ENCODE data around the gene TMEM59.

The TMEM59 gene

GRCh38 chr1:54027848-54028247, 25.2 kb downstream of the TMEM59 start:
- no peak for TF ChIP-seq CREB1 (IDR thresholded peaks at IDR 0.05; ENCODE audit: low read depth)
- no peak for TF ChIP-seq YY1 (IDR thresholded peaks at IDR 0.05; ENCODE audit: low read depth)
- no peak for TF ChIP-seq NFIC (IDR thresholded peaks at IDR 0.05)
- no peak for TF ChIP-seq RAD21 (IDR thresholded peaks at IDR 0.05; ENCODE audit: low read depth)
- no peak for TF ChIP-seq EP300 (IDR thresholded peaks at IDR 0.05; ENCODE audit: borderline replicate concordance)
- no peak for TF ChIP-seq TEAD4 (IDR thresholded peaks at IDR 0.05)
- no peak for TF ChIP-seq TAF1 (IDR thresholded peaks at IDR 0.05; ENCODE audit: low read depth)
- no peak for TF ChIP-seq EGR1 (IDR thresholded peaks at IDR 0.05)
- no peak for TF ChIP-seq CEBPB (IDR thresholded peaks at IDR 0.05)
- TF ChIP-seq TCF12 (IDR thresholded peaks at IDR 0.05; ENCODE audit: low read depth) = no peak
- no peak for TF ChIP-seq MAX (IDR thresholded peaks at IDR 0.05)
- TF ChIP-seq FOXM1 (IDR thresholded peaks at IDR 0.05; ENCODE audit: borderline replicate concordance, low read depth) = no peak
- no peak for TF ChIP-seq ZBTB7A (IDR thresholded peaks at IDR 0.05; ENCODE audit: low read depth)
- TF ChIP-seq REST (IDR thresholded peaks at IDR 0.05; ENCODE audit: low read depth) = no peak
- TF ChIP-seq USF1 (IDR thresholded peaks at IDR 0.05) = no peak

- no peak for TF ChIP-seq USF1 (IDR thresholded peaks at IDR 0.05)
- TF ChIP-seq REST (IDR thresholded peaks at IDR 0.05; ENCODE audit: low read depth) = no peak
Measured at GRCh38 chr1:54024358-54024757, 28.6 kb downstream of the TMEM59 start.

GRCh38 chr1:54018635-54019034, 34.4 kb downstream of the TMEM59 start:
- TF ChIP-seq TAF1 (IDR thresholded peaks at IDR 0.05; ENCODE audit: low read depth) (no peak), TEAD4 (IDR thresholded peaks at IDR 0.05) (no peak), RAD21 (IDR thresholded peaks at IDR 0.05; ENCODE audit: low read depth) (no peak), CREB1 (IDR thresholded peaks at IDR 0.05; ENCODE audit: low read depth) (no peak), YY1 (IDR thresholded peaks at IDR 0.05; ENCODE audit: low read depth) (no peak), FOXM1 (IDR thresholded peaks at IDR 0.05; ENCODE audit: borderline replicate concordance, low read depth) (no peak), MAX (IDR thresholded peaks at IDR 0.05) (no peak), TCF12 (IDR thresholded peaks at IDR 0.05; ENCODE audit: low read depth) (no peak), EGR1 (IDR thresholded peaks at IDR 0.05) (no peak), ZBTB7A (IDR thresholded peaks at IDR 0.05; ENCODE audit: low read depth) (no peak), USF1 (IDR thresholded peaks at IDR 0.05) (no peak), NFIC (IDR thresholded peaks at IDR 0.05) (no peak), CEBPB (IDR thresholded peaks at IDR 0.05) (no peak), EP300 (IDR thresholded peaks at IDR 0.05; ENCODE audit: borderline replicate concordance) (no peak), REST (IDR thresholded peaks at IDR 0.05; ENCODE audit: low read depth) (no peak)

- TF ChIP-seq REST (IDR thresholded peaks at IDR 0.05; ENCODE audit: low read depth) = no peak
- TF ChIP-seq EP300 (IDR thresholded peaks at IDR 0.05; ENCODE audit: borderline replicate concordance) = no peak
- no peak for TF ChIP-seq FOXM1 (IDR thresholded peaks at IDR 0.05; ENCODE audit: borderline replicate concordance, low read depth)
- TF ChIP-seq TCF12 (IDR thresholded peaks at IDR 0.05; ENCODE audit: low read depth) = no peak
- TF ChIP-seq CREB1 (IDR thresholded peaks at IDR 0.05; ENCODE audit: low read depth) = no peak
- no peak for TF ChIP-seq YY1 (IDR thresholded peaks at IDR 0.05; ENCODE audit: low read depth)
- no peak for TF ChIP-seq USF1 (IDR thresholded peaks at IDR 0.05)
- TF ChIP-seq MAX (IDR thresholded peaks at IDR 0.05) = no peak
- TF ChIP-seq TAF1 (IDR thresholded peaks at IDR 0.05; ENCODE audit: low read depth) = no peak
- no peak for TF ChIP-seq TEAD4 (IDR thresholded peaks at IDR 0.05)
- TF ChIP-seq NFIC (IDR thresholded peaks at IDR 0.05) = no peak
- TF ChIP-seq CEBPB (IDR thresholded peaks at IDR 0.05) = no peak
- no peak for TF ChIP-seq RAD21 (IDR thresholded peaks at IDR 0.05; ENCODE audit: low read depth)
Measured at GRCh38 chr1:54017979-54018378, 35.0 kb downstream of the TMEM59 start, which contains the start of gene LDLRAD1. TSS of gene LDLRAD1 (minus strand) at chr1:54018186. CDS start at chr1:54018112, 74 bp downstream.
